ENCODE data around the gene RASSF8. TPM values are rescaled to one million over a fixed set of nuclear protein-coding genes. Genes with fewer than 3 reads are reported as not detected.

RASSF8 gene
- total RNA-seq, 1 donor from 2014 or later: 27.4 TPM

- no peak for DNase-seq (ENCODE audit: low read depth)
Measured at GRCh38 chr12:26101763-26102162, 143.3 kb downstream of the RASSF8 start.

DNA sequence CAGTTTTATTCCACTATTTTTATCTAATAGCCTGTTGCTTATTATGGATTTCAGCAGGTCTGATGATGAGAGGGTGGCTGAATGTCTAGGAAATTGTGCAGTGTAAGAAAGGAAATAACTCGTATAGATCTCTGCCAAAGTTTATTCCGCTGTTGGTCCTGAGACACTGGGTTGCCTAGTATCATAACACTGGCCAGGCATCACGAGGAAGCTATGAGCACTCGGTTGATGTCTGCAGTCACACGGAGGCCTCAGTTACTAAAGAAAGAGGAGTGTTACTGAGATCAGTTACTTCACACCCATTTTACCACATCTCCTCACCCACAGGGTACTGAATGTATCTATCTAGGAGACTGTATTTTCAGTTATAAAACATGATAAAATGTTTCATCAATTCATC lies 144.5 kb downstream of the RASSF8 start:
- DNase-seq (ENCODE audit: low read depth): no peak

- no peak for DNase-seq (ENCODE audit: low read depth)
Measured at GRCh38 chr12:26106347-26106746, 147.9 kb downstream of the RASSF8 start.

DNA sequence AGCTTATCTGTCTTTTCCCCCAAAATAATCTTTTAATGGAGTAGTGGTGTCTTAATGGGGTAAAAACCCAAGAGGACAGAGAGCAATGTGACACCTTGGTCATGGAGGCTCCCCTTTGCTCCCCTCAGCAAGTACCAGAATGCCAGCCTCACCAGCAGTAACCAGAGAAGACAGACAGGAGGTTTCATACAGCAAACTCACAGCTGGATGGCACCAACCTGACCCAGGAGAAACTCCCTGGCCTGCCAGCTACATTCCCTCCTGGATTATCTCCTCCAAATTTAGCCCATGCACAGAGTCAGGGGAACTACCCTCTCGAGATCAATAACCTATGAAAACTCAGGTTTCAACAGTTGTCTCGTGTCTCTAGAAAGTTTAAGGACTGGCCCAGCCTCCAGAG lies 150.4 kb downstream of the RASSF8 start:
- no peak for DNase-seq (ENCODE audit: low read depth)

DNA sequence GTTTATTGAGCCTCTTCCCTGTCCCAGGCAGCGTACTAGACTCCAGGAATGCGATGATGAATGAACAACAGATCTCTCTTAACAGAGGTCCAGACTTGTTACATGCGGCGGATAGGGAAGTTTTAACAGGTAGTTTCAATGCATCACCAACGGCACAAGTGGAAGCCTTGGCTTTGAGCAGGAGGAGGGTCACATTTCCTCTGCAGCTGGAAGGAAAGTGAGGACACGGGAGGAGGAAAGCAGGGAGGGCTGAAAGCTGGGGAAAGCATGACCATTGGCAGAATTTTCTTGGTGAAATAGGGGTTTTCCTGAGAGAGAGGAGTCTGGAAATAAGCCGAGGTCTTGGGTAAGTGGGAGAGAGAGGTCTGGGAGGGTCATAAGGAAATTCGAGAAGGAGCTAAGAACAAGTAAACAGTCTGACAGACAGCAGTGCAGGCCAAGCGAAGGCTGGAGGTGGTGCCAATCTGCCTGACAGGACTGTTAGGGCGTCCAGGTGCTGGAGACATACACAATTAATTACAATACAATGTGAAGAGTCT lies 150.9 kb downstream of the RASSF8 start:
- no peak for DNase-seq (ENCODE audit: low read depth)

GRCh38 chr12:26112232-26112631 lies 153.8 kb downstream of the RASSF8 start:
- DNase-seq (ENCODE audit: low read depth): no peak

- no peak for DNase-seq (ENCODE audit: low read depth)
Measured at GRCh38 chr12:26112703-26113147, 154.2 kb downstream of the RASSF8 start.

GRCh38 chr12:26113181-26113654 lies 154.7 kb downstream of the RASSF8 start:
- peak; percentile 63 for DNase-seq (ENCODE audit: low read depth)

DNA sequence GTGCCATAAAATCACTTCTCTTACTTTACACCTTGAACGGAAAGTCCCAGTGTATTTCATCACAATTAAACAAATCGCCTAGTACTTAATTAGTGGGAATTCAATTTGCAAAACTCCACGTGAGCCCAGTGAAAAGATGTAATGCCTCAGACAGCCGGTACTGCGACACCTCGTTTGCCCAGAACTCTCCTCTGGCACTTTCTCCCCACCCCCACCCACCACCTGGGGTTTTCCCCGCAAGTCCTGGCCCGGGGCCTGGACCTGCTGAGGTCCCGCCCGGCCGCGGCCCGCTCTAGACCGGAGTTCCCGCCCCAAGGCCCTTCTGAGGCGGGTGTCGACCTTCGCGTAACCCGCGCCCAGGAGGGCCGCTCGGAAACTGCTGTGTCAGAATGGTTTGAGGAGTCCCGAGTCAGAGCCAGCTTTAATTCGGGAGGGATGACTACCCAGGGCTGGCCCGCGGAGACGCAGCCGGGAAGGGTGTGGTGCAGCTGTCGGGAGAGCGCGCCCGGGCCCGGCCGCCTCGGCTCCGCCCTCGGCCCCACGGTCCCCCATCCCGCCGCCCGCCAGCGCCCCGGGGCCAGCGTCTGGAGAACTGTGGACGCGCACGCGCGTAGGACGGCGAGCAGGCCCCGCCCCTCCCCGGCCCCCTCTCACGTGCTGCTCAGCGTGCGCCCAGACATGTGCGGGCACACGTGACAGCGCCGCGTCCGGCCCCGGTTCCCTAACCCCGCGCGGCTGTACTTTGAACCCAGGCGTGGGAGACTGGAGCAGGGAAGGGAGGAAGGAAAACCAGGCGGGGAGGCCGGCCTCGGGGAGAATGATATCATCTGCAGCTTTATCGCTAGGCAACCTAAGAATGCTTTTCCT lies 155.6 kb downstream of the RASSF8 start:
- peak; percentile 98 for DNase-seq (ENCODE audit: low read depth)

GRCh38 chr12:26114720-26115401 lies 156.4 kb downstream of the RASSF8 start:
- DNase-seq (ENCODE audit: low read depth): no peak

- peak; percentile 65 for DNase-seq (ENCODE audit: low read depth)
Measured at GRCh38 chr12:26116829-26117715, 158.6 kb downstream of the RASSF8 start.

- no peak for DNase-seq (ENCODE audit: low read depth)
Measured at GRCh38 chr12:26118308-26118707, 159.8 kb downstream of the RASSF8 start.

DNA sequence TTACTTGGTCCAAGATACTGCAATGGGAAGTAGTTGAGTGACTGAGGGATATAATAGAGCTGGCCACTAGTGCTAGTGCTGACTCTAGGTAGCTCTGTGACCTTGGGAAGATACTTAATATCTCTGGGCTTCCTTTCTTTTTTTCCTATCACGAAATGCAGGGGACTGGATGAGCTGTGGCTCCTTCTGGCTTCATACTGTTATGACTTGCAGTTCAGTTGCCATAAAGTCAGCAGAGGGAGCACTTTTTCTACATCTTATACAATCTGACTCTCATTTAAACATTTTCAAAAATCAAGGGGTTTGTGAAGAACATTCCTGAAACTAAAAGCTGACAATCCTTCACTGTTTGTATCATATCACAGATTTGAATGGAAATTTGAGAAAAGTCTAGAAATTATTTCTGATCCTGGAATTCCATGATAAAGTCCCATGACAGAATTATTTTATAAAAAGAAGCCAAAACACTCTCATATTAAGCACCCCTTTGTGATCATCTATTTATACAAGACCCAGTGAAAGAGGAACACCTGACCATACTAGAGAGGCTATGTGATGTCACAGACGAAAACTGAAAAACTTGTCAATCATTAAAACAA lies 161.0 kb downstream of the RASSF8 start:
- peak; percentile 72 for DNase-seq (ENCODE audit: low read depth)

DNA sequence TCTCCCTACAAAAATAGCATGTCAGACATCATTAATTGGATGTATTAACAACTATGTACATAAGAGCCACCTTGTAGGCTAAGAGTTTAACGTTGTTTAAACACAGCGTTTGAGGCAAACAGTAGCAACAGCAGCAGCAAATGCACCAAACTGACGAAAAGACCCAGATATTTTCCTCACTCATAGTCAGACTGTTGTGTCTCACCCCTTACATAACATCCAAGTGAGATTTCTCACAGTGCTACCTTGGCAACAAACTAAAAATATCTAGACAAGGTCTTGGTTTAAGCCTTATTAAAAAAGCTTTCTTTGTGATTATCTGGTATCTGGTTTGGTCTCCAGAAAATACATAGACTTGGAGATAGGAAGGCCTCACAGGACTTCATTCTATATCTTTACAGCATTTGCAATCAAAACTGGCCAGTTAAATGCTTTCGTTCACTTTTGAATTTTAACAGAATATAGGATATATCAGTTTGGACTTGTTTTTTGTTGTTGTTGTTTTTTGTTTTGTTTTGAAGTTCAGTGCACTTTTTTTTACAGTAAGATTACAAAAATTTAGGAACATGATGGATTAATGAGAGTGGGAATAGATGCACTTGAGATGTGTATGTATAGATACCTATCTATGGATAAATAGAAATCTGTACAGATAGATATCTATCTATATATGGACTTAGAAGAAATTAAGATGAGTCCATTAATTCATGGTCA lies 162.2 kb downstream of the RASSF8 start:
- DNase-seq (ENCODE audit: low read depth): no peak

DNA sequence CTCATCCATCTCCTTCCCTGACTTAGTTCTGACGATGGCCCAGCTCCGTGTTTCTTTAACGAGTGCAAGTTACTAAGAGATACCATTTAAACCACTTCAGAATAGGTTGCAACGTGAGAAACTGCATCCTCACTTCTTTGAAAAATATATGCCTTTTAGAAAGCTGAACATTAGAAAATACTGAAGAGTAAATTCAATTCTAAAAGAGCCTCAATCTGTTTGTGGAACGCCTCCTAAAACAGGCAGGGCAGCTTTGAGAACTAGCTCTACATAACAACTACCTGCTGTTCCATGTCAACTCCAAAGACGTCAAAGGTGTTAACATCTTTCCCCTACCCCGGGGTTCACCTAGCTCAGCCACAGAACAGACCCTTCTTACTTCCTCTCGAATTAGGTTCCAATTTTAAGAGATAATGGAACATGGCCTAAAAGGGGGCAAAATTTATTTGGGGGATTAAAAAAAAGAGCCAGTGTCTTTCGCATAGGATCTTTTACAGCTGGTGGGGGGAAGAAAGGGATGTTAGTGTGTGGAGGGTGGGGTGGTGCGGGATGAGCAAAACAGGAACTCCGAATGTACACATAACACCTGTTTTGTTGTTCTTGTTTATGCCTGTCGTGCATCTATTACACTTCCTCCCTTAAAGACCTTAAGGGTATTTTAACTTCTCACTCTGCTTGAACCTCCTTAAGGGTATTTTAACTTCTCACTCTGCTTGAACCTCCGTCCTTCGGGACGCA lies 163.0 kb downstream of the RASSF8 start:
- DNase-seq (ENCODE audit: low read depth): no peak

GRCh38 chr12:26122061-26122680 lies 163.7 kb downstream of the RASSF8 start:
- no peak for DNase-seq (ENCODE audit: low read depth)

- peak; percentile 84 for DNase-seq (ENCODE audit: low read depth)
Measured at GRCh38 chr12:26122681-26123481, 164.4 kb downstream of the RASSF8 start.

- no peak for DNase-seq (ENCODE audit: low read depth)
Measured at GRCh38 chr12:26123482-26123980, 165.0 kb downstream of the RASSF8 start.

Measured in myocyte (in vitro differentiated cells).